HEK293T (cell line): ENCODE measurements around the gene MADD.

Experiments used
- BHLHE40 ChIP-seq: fragments of 450-650 bp; IDR thresholded peaks from 2 replicates; pipeline ENCODE4 v1.6.1; 2016; ENCODE audit warnings: mild to moderate bottlenecking, moderate library complexity, borderline replicate concordance
- ELF4 ChIP-seq: fragments of 450-650 bp; IDR thresholded peaks from 2 replicates; pipeline ENCODE4 v1.6.1; 2017; ENCODE audit warnings: antibody characterized with exemption
- FOXA1 ChIP-seq: fragments of 450-650 bp; IDR thresholded peaks from 2 replicates; pipeline ENCODE4 v1.6.1; 2016; ENCODE audit warnings: mild to moderate bottlenecking
- FOXM1 ChIP-seq: fragments of 450-650 bp; IDR thresholded peaks from 2 replicates; pipeline ENCODE4 v1.6.1; 2017; ENCODE audit warnings: mild to moderate bottlenecking, borderline replicate concordance
- HDGF ChIP-seq: fragments of 450-650 bp; IDR thresholded peaks from 2 replicates; pipeline ENCODE4 v1.6.1; 2017; ENCODE audit warnings: antibody characterized with exemption, borderline replicate concordance
- L3MBTL2 ChIP-seq: fragments of 450-650 bp; conservative IDR thresholded peaks from 2 replicates; pipeline ENCODE4 v1.6.1; 2016; ENCODE audit warnings: mild to moderate bottlenecking
- PKNOX1 ChIP-seq: fragments of 450-650 bp; IDR thresholded peaks from 2 replicates; pipeline ENCODE4 v1.6.1; 2016
- SP1 ChIP-seq: fragments of 450-650 bp; IDR thresholded peaks from 2 replicates; pipeline ENCODE4 v1.6.1; 2017
- SUZ12 ChIP-seq: fragments of 450-650 bp; IDR thresholded peaks from 2 replicates; pipeline ENCODE4 v1.6.1; 2016; ENCODE audit warnings: mild to moderate bottlenecking

GRCh38 chr11:47374720-47375019 lies 104.7 kb downstream of the MADD start:
- TF ChIP-seq FOXM1 (no peak), FOXA1 (no peak), L3MBTL2 (no peak), SUZ12 (no peak), HDGF (no peak), BHLHE40 (no peak), PKNOX1 (no peak), ELF4 (no peak), SP1 (no peak)
